Inferior parietal cortex (tissue), 1 donor: ENCODE data around the gene PPL.
A peak's percentile ranks its signal among the peaks of the same experiment; 100 is the strongest.

Source experiments
- DNase-seq: peaks from one replicate; pipeline ENCODE4 v3.0.0-alpha.2; 2016; ENCODE audit errors: extremely low spot score

Gene PPL

GRCh38 chr16:4864728-4865127, 72.2 kb downstream of the PPL start:
- DNase-seq = no peak

DNA sequence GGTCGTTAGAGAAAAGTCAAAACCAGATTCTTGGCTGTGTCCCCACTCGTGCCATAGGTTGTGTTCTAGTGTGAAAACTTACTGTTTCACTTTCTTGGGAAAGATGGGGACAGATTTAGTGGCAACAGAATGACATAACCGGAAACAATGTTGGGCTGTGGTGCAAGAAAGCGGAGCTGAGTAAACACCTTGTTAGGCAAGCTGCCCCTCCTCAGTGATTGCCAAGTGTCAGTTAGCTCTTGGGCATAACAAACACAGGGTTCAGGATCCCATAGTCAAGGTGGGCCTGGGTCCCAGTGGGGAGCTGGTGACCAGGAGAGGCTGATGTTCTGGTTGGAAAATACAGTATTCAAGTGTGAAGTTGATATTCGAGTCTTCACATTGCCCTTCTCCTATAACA, 74.3 kb downstream of the PPL start:
- DNase-seq = no peak

DNA sequence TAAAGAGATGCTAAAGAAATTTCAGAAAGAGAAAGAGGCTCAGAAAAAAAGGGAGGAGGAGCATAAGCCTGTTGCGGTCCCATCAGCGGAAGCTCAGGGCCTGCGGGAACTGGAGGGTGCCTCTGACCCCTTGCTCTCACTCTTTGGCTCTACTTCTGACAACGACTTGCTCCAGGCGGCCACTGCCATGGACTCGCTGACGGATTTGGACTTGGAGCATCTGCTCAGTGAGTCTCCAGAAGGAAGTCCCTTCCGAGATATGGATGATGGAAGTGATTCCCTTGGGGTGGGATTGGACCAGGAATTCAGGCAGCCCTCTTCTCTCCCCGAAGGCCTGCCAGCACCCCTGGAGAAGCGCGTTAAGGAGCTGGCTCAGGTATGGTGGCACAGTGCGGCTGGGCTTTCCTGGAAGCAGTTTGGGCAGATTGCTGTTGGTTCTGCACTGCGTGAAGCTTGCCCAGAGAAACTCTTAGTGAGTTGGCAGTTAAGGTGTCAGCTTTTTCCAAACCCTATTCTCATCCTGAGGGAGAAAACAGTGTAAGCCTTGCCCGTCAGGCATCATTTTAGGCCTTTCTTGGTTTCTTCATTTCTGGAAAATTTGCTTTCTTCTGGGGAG, 76.1 kb downstream of the PPL start:
- DNase-seq = no peak

DNA sequence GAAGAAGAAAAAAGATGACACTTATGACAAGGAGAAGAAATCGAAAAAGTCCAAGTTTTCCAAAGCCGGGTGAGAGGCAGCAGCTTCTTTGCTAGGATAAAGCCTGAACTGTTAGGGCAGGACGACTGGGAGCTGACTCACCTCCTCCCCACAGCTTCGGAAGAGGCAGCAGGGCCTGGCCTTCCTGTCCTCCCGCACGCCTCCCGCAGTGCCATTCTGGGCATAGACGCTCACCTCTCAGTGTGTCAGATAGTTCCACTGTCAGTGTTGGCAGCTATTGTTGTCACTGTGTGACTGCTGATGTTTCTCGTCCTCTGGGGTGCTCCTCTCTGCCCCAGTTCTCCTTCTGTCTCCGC, 77.1 kb downstream of the PPL start:
- no peak for DNase-seq

- DNase-seq = no peak
Observed at GRCh38 chr16:4859190-4859899, 77.6 kb downstream of the PPL start.

- DNase-seq = no peak
Observed at GRCh38 chr16:4855804-4856203, 81.1 kb downstream of the PPL start.

GRCh38 chr16:4855371-4855770, 81.6 kb downstream of the PPL start:
- DNase-seq = no peak

DNA sequence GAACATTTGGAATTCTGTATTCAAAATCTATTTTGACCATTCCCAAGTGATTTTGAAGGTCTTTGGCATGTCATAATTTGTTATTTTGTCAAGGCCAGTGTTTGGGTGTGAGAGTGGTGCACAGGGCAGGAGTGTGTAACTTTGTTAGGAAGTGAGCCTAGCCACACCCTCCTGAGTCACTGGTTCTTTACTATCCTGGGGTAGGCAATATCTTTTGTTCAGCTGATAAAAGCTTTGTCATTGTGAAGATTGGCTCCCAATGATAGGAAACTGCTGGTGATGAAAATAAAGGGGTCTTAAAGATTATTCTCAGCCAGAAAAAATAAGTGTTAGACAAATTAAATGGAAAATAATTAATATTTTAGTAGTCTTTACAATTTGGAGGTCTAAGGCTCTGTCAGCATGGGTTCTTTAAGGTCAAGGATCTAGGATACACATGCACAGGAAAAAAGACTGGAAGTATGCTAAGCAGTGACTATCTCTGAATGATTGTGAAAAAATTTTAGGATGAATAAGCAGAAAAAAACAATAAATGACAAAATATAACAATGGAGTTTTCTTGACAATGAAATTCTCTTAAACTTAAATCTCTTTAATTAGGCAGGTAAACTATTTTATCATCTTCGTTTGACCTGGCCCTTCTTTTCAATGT, 84.6 kb downstream of the PPL start:
- DNase-seq = no peak

- DNase-seq = no peak
Observed at GRCh38 chr16:4850211-4850610, 86.7 kb downstream of the PPL start.

DNA sequence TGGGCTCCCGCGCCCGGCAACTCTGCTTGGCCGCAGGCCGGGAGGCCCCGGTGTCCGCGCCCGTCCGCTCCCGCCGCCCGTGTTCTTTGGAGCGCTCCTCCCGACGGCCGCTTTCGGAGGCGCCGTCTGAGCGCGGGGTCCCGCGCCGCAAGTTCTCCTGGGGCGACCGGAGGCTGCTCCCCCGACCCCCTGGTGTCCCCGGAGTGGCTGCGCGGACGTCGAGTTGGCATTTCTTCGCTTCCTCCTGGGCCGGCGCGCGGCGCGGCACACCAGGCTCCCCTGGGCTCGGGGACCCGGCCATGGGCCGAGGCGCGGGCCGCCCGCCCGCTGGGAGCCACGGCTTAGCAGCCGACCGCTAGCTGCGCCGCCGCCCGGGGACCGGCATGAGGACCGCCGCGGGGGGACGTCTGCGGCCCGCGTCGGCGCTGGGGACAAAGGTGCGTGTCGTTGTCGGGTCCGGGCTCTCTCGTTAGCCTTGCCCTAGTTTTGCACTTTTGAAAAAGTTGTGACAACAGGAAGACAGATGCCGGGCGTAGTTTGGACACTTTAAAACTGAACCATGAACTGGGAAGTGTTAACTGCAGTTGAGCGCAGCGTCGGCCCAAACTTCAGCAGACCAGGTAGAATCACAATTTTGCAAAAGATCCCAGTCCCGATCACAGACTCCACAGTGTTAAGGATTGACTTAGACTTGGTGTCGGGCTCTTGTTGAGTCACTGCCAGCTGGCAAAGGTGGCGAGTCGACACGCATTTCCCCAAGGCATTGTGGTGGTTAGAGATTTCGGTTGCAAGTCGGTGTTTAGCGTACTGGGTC, 89.0 kb downstream of the PPL start:
- DNase-seq = no peak

DNA sequence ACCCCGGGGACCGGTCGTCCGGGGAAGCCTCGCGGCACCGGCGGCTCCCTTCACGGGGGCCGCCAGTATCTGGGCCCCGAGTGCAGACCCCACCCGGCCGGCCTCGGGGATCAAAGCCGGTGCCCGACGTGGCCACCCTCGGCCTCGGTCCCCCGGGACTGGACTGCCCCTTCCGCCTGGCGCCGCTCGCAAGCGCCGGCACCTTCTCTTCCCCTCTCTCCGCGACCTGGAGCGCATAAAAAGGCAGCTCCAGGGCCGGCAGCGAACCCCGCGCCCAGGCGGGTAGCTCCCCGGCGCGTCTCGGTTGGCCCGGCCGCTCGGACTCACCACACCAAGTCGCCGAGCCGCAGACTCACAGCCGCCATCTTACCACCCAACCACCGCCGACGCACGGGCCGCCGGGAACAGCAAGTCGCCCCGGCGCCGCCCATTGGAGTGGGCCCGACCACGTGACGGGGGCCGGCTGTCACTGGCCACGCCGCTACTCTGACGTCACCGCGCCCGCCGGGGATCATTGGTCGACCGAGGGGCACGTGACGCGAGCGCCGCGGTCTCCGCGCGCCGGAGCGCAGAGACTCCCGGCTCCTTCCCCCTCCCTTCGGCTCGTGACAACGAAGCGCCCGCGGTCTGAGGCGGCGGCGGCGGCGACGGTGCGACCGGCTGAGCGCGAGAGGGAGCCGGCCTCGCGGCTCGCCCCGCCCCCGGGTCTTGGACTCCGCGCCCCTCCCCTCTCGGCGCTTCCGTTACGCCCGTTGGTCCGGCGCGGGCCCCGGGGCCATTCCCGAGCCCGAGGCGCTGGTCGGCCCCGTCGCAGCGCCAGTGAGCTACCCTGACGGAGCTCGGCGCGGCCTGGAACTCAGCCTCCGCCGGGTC, 89.8 kb downstream of the PPL start, which contains the start of the genes GLYR1 and UBN1:
TSS of gene GLYR1 (minus strand) at position 388 of the 873 bp plus-strand sequence. CDS start at position 365, 23 bp downstream.
TSS of gene UBN1 (plus strand) at position 581 of the 873 bp plus-strand sequence. CDS start 5,437 bp downstream, outside the sequence.
- DNase-seq = peak; percentile 95

GRCh38 chr16:4846503-4846900, 90.4 kb downstream of the PPL start:
- DNase-seq = peak; percentile 25

GRCh38 chr16:4840984-4841383, 96.0 kb downstream of the PPL start:
- DNase-seq = no peak

DNA sequence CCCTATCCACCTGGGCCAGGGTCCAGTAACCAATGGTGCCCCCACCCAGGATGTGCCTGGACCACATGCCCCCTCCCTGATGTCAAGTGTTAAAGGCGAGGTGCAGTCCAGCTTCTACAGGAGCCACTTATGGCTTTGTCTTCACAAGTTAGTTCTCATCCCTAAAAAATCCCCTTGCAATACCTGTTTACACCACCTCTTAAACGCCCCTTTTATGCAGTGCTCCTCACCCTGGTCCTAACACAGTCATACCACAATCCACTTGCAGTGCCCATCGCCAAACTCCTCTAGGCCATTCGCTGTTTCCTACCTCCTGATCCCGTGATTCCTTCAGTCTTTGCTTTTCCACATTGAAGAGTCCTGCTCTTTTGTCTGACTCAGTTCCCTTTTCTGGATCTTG, 97.0 kb downstream of the PPL start:
- DNase-seq = no peak

GRCh38 chr16:4837733-4838501, 99.0 kb downstream of the PPL start:
- no peak for DNase-seq

DNA sequence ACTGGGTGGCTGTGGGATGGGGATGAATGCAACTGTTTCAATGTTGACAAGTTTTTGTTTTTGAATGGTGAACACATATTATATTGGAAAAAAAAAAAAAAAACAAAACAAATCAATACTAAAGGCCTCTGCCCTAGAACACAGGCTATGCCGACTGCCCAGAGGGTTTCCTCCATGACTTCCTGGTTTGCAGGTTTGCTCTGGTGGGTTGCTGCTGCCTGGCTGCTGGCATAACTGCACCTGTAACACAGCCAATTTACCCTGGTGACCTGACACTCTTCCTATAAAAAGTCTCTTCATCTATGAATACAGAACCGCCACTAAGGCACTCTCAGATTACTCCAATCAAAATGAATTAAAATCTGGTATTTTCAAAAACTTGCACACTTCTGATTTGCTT, 100.2 kb downstream of the PPL start:
- no peak for DNase-seq

DNA sequence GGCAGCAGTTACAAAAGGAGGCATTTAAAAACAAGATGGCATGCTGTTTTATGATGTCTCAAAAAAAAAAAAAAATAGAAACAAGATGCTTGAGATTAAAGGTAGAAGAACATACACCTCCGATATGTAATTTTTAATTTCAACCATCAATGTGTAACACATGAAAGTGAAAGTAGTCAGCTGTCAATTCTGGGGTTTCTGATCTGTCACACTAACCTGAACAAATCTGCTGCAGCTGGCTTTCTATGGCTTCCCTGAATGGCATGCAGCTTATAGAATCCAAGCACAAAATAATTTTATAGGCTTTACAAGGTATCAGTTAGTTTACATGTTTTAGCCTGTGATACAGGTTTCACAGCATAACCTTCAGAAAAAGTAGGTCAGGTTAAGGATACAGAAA, 103.4 kb downstream of the PPL start:
- DNase-seq = no peak

DNA sequence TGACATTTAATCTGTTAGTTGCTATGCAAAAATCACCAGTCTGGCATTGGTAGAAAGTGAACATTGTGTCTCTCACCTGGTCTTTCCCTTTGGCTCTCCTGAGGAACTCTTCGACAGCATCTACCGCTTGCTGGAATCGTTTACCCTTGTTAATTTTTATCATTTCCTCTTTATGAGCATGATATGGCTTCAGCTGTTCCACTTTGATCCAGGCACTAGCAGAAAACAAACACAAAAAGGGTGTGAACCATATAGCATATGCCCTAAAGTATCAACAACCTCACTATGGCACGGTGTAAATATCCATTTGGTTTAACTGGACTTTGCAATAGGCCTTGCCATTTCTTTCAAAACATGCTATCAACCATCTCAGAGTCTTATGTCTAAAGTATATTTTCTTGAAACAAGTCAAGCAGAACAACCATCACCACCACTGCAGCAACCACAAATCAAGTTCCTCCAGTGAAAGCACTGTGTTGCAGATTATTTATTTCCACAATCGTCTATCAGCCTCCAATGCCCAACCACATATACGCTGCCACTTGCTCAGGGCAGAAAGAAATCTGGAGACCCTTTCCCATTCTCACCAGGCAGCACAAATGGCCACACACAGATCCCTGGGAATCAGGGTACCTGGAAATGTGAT, 104.1 kb downstream of the PPL start:
- no peak for DNase-seq
